Adrenal gland (tissue), 12 donors: ENCODE results near the gene MAN2C1. TPM values are rescaled to one million over a fixed set of nuclear protein-coding genes. Genes with fewer than 3 reads are reported as not detected.
"Not testable (repeated sequence)": the region's sequence is repeated elsewhere in the genome, so short reads cannot be mapped to it uniquely, and the experiment has no call there.

Experiments
- DNase-seq, 7 donors: peaks; one replicate each; pipeline ENCODE4 v3.0.0-alpha.2; 2019 to 2020
- H3K27ac ChIP-seq, 5 donors: fragments of 200-600 bp; sonication (generic) in 4 of 5; 1 replicate in 3 of 5; 2 replicates in 2 of 5; pipeline versions ENCODE4 v1.5.1 to v1.8.0; 2016 to 2020; ENCODE audit warnings: mild to moderate bottlenecking in 1 of 5
- H3K27me3 ChIP-seq: fragments of 200-600 bp; 2 replicates; pipeline ENCODE4 v1.8.0; 2021
- H3K36me3 ChIP-seq, 2 donors: fragments of 200-600 bp; replicated peaks in 1 of 2; 1 replicate in 1 of 2; 2 replicates in 1 of 2; pipeline versions ENCODE4 v1.5.1 to v1.8.0; 2018 to 2022
- H3K4me1 ChIP-seq, 2 donors: fragments of 200-600 bp; replicated peaks in 1 of 2; 1 replicate in 1 of 2; 2 replicates in 1 of 2; pipeline versions ENCODE4 v1.5.1 to v1.8.0; 2018 to 2021
- H3K4me3 ChIP-seq, 4 donors: fragments of 200-600 bp; sonication (generic) in 3 of 4; one replicate each; pipeline ENCODE4 v1.5.1; 2016 to 2018
- H3K9me3 ChIP-seq, 3 donors: fragments of 200-600 bp; sonication (generic) in 1 of 3; replicated peaks in 1 of 3; 1 replicate in 2 of 3; 2 replicates in 1 of 3; pipeline versions ENCODE4 v1.5.1 to v1.8.0; 2016 to 2021
- POLR2A ChIP-seq, 2 donors: fragments of 450-650 bp; IDR thresholded peaks; one replicate each; pipeline ENCODE4 v1.6.1; 2017; ENCODE audit warnings: antibody characterized with exemption in 2 of 2, mild to moderate bottlenecking in 2 of 2, moderate library complexity in 1 of 2
- WGBS, 4 donors: extraction: QIAGEN DNeasy Blood & Tissue Kit in 2 of 4; methylation state at CpG; one replicate each; pipeline versions ENCODE4 v1.1.5 to v1.1.7; 2013 to 2017; 5-methylcytosine and 5-hydroxymethylcytosine counted together
- intact Hi-C, 2 donors: fragments of 100-400 bp; cut with DNase I; formaldehyde crosslinking; loops; one replicate each; pipeline versions ENCODE4 v1.14.1 to v1.15.0; 2022 to 2023
- polyA plus RNA-seq, 3 donors: library from polyadenylated mRNA; stranded (reverse); fragments of 200-250 nt in 2 of 3; fragments of 350-450 nt in 1 of 3; fragmentation: Illumina TruSeq in 1 of 3; extraction: RNeasy Lipid Tissue Mini Kit (QIAGEN cat#74804) in 1 of 3; gene quantifications; one replicate each; pipeline ENCODE4 v1.2.3, GENCODE V29; 2013 to 2014
- total RNA-seq, 9 donors: library from RNA; depleted of rRNA in 4 of 9; stranded (reverse); fragments of >200 nt in 4 of 9; fragments of 120-200 nt in 1 of 9; fragmentation: NEBNext Ultra II Directional in 1 of 9; extraction: Animal tissue kit (Norgen Biotek cat#: 25700) in 1 of 9; gene quantifications; one replicate each; pipeline versions ENCODE4 v1.1.0 to v1.2.4, GENCODE V29; 2013 to 2023
- TF ChIP-seq, protein P1 (sequence below), 6 experiments: fragments of 450-650 bp in 4 of 6; fragments of 200-600 bp in 2 of 6; sonication (generic) in 1 of 6; IDR thresholded peaks; 1 replicate in 5 of 6; 2 replicates in 1 of 6; pipeline versions ENCODE4 v1.5.1 to v1.8.0; 2016 to 2021; ENCODE audit warnings: antibody characterized with exemption in 6 of 6, mild to moderate bottlenecking in 2 of 6, moderate library complexity in 1 of 6
- donor health status: healthy with polysubstance abuse.
- donor health status: Bipolar disorder and iron deficiency.
- donor health status: DM: yes; HTN: yes; CAD: no.
- donor health status: DM: no; HTN: no; CAD: no.
- donor health status: DM: no; HTN: no; CAD: no.
- donor health status: DM: yes; HTN: yes; CAD: no.

MAN2C1 gene
- total and polyA plus RNA-seq, 12 donors: 46.8 to 1,091 (median 251) TPM

GRCh38 chr15:75407083-75407482 lies 38.7 kb upstream of the MAN2C1 start:
- intact Hi-C loops: no loop called here
- Histone ChIP-seq H3K27ac (no peak overlapping the region), H3K4me3 (no peak overlapping the region), H3K4me1 (no peaks in the 10 kb centered on the region), H3K27me3 (no peaks in the 10 kb centered on the region), H3K9me3 (no peaks in the 10 kb centered on the region), H3K36me3 (peaks cover 0 to 77% of the 10 kb centered on the region in 2 donors)
- no peak for TF ChIP-seq POLR2A (IDR thresholded peaks at IDR 0.05)
- TF ChIP-seq, protein P1, sequence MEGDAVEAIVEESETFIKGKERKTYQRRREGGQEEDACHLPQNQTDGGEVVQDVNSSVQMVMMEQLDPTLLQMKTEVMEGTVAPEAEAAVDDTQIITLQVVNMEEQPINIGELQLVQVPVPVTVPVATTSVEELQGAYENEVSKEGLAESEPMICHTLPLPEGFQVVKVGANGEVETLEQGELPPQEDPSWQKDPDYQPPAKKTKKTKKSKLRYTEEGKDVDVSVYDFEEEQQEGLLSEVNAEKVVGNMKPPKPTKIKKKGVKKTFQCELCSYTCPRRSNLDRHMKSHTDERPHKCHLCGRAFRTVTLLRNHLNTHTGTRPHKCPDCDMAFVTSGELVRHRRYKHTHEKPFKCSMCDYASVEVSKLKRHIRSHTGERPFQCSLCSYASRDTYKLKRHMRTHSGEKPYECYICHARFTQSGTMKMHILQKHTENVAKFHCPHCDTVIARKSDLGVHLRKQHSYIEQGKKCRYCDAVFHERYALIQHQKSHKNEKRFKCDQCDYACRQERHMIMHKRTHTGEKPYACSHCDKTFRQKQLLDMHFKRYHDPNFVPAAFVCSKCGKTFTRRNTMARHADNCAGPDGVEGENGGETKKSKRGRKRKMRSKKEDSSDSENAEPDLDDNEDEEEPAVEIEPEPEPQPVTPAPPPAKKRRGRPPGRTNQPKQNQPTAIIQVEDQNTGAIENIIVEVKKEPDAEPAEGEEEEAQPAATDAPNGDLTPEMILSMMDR (IDR thresholded peaks at IDR 0.05): no peak
- no peak for DNase-seq
- 90 to 100% (median 97%) methylated on average over 1 of the region's 1 CpG for WGBS, 4 donors

GRCh38 chr15:75403892-75404291 lies 35.5 kb upstream of the MAN2C1 start:
- peaks cover 0 to 74% of the 10 kb centered on the region in 2 donors for H3K36me3 ChIP-seq
- no peak overlapping the region for H3K27ac ChIP-seq
- intact Hi-C loops: no loop called here
- TF ChIP-seq, protein P1 (IDR thresholded peaks at IDR 0.05): no peak
- no peak for TF ChIP-seq POLR2A (IDR thresholded peaks at IDR 0.05)
- no peaks in the 10 kb centered on the region for H3K27me3 ChIP-seq
- no peak for DNase-seq
- H3K4me1 ChIP-seq: no peaks in the 10 kb centered on the region
- 91 to 99% (median 97%) methylated on average over 2 of the region's 2 CpGs for WGBS, 4 donors
- H3K4me3 ChIP-seq: no peak overlapping the region
- no peaks in the 10 kb centered on the region for H3K9me3 ChIP-seq

DNA sequence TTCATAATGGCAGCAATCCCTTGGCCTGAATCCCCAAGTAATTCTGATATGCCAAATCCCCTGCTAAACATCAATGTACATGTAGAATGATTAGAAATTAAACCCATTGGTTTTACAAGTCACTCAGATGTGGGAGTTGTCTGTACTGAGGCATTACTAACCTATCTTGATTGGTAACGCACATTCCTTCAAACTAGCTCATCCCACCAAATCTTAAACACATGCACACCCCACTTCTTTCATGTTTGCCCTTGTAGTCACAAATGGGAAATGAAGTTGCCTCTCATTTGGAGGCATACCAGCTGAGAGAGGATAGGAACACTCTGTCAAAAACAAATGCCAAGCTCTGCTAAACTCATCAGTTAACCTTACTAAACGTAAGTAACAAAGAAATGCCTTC lies 29.1 kb upstream of the MAN2C1 start:
- Histone ChIP-seq H3K27me3 (no peaks in the 10 kb centered on the region), H3K4me1 (no peaks in the 10 kb centered on the region), H3K27ac (no peak overlapping the region), H3K4me3 (no peak overlapping the region), H3K36me3 (peaks cover 0 to 87% of the 10 kb centered on the region in 2 donors), H3K9me3 (no peaks in the 10 kb centered on the region)
- DNase-seq: no peak
- 85 to 93% (median 91%) methylated on average over 2 of the region's 2 CpGs for WGBS, 4 donors
- intact Hi-C loops: no loop called here
- TF ChIP-seq, protein P1 (IDR thresholded peaks at IDR 0.05): no peak
- TF ChIP-seq POLR2A (IDR thresholded peaks at IDR 0.05): no peak

GRCh38 chr15:75389791-75390382 lies 21.5 kb upstream of the MAN2C1 start:
- DNase-seq: no peak
- Histone ChIP-seq H3K4me3 (no peak overlapping the region), H3K9me3 (no peaks in the 10 kb centered on the region), H3K36me3 (peaks cover 0 to 94% of the 10 kb centered on the region in 2 donors), H3K27me3 (no peaks in the 10 kb centered on the region), H3K27ac (no peak overlapping the region), H3K4me1 (no peaks in the 10 kb centered on the region)
- 90 to 100% (median 96%) methylated on average over 1 of the region's 1 CpG for WGBS, 4 donors
- TF ChIP-seq, protein P1 (IDR thresholded peaks at IDR 0.05): no peak
- no peak for TF ChIP-seq POLR2A (IDR thresholded peaks at IDR 0.05)
- intact Hi-C loops: no loop called here

DNA sequence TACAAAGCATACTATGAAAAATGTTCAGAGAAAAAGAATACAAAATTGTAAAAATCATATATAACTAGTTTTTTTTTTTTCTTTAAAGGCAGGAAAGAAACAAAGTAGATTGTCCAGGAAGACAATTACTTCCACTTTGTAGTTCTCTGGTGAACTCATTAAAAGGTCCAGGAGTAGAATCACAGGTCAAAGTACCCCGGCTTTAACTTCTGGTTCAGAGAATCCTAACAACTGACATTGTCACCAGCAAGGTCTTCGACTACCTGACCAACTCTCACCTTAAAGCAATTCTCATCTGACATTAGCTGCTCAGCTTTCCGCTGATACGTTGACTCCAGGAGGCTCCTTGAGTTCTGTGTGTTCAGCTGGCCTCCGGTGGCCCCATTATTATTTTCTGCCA lies 15.6 kb upstream of the MAN2C1 start:
- intact Hi-C loops, H3K4me1 ChIP-seq, H3K9me3 ChIP-seq, H3K27ac ChIP-seq, H3K4me3 ChIP-seq, H3K27me3 ChIP-seq, DNase-seq: not testable (repeated sequence)
- WGBS, 4 donors: 90 to 92% (median 91%) methylated on average over 5 of the region's 5 CpGs
- peaks cover 0 to 89% of the 10 kb centered on the region in 2 donors for H3K36me3 ChIP-seq
